SU-DHL-6 (cell line): ENCODE data around the gene GRAMD1A.

ENCODE experiments used
- H2AFZ ChIP-seq: fragments of 200-600 bp; sonication (generic); 2 replicates; pipeline ENCODE4 v1.6.1; 2014; ENCODE audit warnings: low read depth, mild to moderate bottlenecking, moderate library complexity, mixed read lengths, antibody characterized with exemption, low read length; ENCODE audit not compliant: severe bottlenecking
- H3F3A ChIP-seq: fragments of 200-600 bp; shearing (Covaris generic); 2 replicates; pipeline ENCODE4 v1.6.0; 2016; ENCODE audit warnings: antibody characterized with exemption, mild to moderate bottlenecking; ENCODE audit not compliant: insufficient read depth
- H3K27ac ChIP-seq: fragments of 200-600 bp; sonication (generic); 2 replicates; pipeline ENCODE4 v1.5.1; 2016; ENCODE audit warnings: low read depth, mild to moderate bottlenecking, low read length, moderate library complexity, mixed read lengths
- H3K27me3 ChIP-seq: fragments of 200-600 bp; sonication (generic), shearing (Covaris generic); 2 replicates; pipeline ENCODE4 v1.6.0; 2014; ENCODE audit warnings: mild to moderate bottlenecking, low read length
- H3K36me3 ChIP-seq: fragments of 200-600 bp; sonication (generic); 2 replicates; pipeline ENCODE4 v1.6.1; 2014; ENCODE audit warnings: mild to moderate bottlenecking, low read length, mixed read lengths
- H3K4me2 ChIP-seq: fragments of 300-600, 200-600 bp; shearing (Covaris generic), sonication (generic); 2 replicates; pipeline ENCODE4 v1.6.0; 2014; ENCODE audit warnings: low read length, low read depth, mild to moderate bottlenecking; ENCODE audit not compliant: poor library complexity, severe bottlenecking
- H3K4me3 ChIP-seq: fragments of 200-600 bp; sonication (generic); 2 replicates; pipeline ENCODE4 v1.5.1; 2014; ENCODE audit warnings: antibody characterized with exemption, low read length, mild to moderate bottlenecking, mixed read lengths; ENCODE audit not compliant: insufficient read depth, poor library complexity, severe bottlenecking
- H3K79me2 ChIP-seq: fragments of 200-600 bp; sonication (generic); 2 replicates; pipeline ENCODE4 v1.6.1; 2014; ENCODE audit warnings: mild to moderate bottlenecking, low read length, moderate library complexity; ENCODE audit not compliant: insufficient read depth
- H3K9ac ChIP-seq: fragments of 200-600 bp; sonication (generic); 2 replicates; pipeline ENCODE4 v1.7.0; 2014; ENCODE audit warnings: mild to moderate bottlenecking, low read length
- H3K9me2 ChIP-seq: fragments of 200-600 bp; sonication (generic); replicated peaks from 2 replicates; pipeline ENCODE4 v1.6.1; 2014; ENCODE audit warnings: low read length; ENCODE audit not compliant: insufficient read depth
- H3K9me3 ChIP-seq: fragments of 200-600 bp; sonication (generic); 2 replicates; pipeline ENCODE4 v1.6.1; 2014; ENCODE audit warnings: low read length, mixed read lengths; ENCODE audit not compliant: insufficient read depth
- H4K20me1 ChIP-seq: fragments of 200-600 bp; sonication (generic); 2 replicates; pipeline ENCODE4 v1.6.1; 2014; ENCODE audit warnings: low read depth, mild to moderate bottlenecking, antibody characterized with exemption, low read length, moderate library complexity, mixed read lengths
- EZH2phosphoT487 ChIP-seq: fragments of 200-600 bp; sonication (generic), shearing (Covaris generic); conservative IDR thresholded peaks from 2 replicates; pipeline ENCODE4 v1.6.1; 2018; ENCODE audit warnings: mild to moderate bottlenecking, antibody characterized with exemption, low read length, moderate library complexity, mixed read lengths
- TF ChIP-seq, protein P1 (sequence below): fragments of 200-600 bp; sonication (generic); IDR thresholded peaks from one replicate; pipeline ENCODE4 v1.5.1; 2017; ENCODE audit warnings: antibody characterized with exemption, mild to moderate bottlenecking, low read length, moderate library complexity; ENCODE audit not compliant: insufficient read depth, poor library complexity, severe bottlenecking

Gene GRAMD1A

GRCh38 chr19:35037716-35038622 lies 37.8 kb downstream of the GRAMD1A start:
- TF ChIP-seq EZH2phosphoT487, result no peak
- TF ChIP-seq, protein P1, sequence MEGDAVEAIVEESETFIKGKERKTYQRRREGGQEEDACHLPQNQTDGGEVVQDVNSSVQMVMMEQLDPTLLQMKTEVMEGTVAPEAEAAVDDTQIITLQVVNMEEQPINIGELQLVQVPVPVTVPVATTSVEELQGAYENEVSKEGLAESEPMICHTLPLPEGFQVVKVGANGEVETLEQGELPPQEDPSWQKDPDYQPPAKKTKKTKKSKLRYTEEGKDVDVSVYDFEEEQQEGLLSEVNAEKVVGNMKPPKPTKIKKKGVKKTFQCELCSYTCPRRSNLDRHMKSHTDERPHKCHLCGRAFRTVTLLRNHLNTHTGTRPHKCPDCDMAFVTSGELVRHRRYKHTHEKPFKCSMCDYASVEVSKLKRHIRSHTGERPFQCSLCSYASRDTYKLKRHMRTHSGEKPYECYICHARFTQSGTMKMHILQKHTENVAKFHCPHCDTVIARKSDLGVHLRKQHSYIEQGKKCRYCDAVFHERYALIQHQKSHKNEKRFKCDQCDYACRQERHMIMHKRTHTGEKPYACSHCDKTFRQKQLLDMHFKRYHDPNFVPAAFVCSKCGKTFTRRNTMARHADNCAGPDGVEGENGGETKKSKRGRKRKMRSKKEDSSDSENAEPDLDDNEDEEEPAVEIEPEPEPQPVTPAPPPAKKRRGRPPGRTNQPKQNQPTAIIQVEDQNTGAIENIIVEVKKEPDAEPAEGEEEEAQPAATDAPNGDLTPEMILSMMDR, result no peak
- no peak overlapping the region for H2AFZ ChIP-seq
- H4K20me1 ChIP-seq, result no peaks in the 10 kb centered on the region
- no peak overlapping the region for H3K27ac ChIP-seq
- no peak overlapping the region for H3K9ac ChIP-seq
- no peaks in the 10 kb centered on the region for H3K36me3 ChIP-seq
- no peak overlapping the region for H3K4me3 ChIP-seq
- H3K79me2 ChIP-seq, result no peaks in the 10 kb centered on the region
- no peaks in the 10 kb centered on the region for H3K9me2 ChIP-seq
- H3K9me3 ChIP-seq, result no peaks in the 10 kb centered on the region
- H3K4me2 ChIP-seq, result no peak overlapping the region
- no peaks in the 10 kb centered on the region for H3K27me3 ChIP-seq
- H3F3A ChIP-seq, result no peaks in the 10 kb centered on the region

DNA sequence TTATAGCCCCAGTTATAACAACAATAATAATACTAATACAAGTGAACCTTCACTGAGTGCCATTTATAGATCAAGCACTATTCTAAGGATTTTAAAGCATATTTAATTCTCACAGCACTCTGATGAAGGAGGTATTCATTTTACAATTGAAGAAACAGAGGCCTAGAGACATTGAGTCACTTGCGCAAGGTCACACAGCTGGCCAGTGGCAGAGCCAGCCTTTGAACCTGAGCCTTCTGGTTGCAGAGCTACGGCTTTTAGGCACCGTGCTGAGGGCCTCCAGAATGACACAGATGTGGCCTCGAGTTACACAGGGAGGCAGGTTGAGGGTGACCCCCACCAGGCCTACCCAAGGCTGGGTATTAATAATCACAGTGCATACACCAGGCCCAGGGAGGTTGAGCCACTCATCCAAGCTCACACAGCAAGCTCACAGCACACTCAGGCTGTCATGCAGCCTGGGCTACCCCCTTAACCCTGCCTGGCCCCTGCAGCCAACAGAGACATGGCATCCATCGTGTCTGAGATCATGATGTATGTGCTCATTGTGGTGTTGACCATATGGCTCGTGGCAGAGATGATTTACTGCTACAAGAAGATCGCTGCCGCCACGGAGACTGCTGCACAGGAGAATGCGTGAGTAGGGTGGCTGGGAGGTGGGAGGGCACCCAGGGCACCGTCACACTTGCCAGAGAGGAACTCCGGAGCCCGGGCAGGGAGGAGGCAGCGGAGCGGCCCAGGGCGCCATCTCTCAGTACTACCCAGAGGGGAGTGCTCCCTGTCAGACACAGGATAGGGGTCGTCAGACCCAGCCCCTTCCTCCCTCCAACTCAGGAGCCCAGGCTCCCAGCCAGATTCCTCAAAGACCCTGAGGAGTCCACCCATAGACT lies 38.7 kb downstream of the GRAMD1A start:
- Histone ChIP-seq H3K79me2 (no peaks in the 10 kb centered on the region), H3K27ac (no peak overlapping the region), H3K4me3 (no peak overlapping the region), H3K4me2 (no peak overlapping the region), H3K9ac (no peak overlapping the region), H3K9me2 (no peaks in the 10 kb centered on the region), H3F3A (no peaks in the 10 kb centered on the region), H3K36me3 (no peaks in the 10 kb centered on the region), H2AFZ (no peak overlapping the region), H4K20me1 (no peaks in the 10 kb centered on the region), H3K27me3 (no peaks in the 10 kb centered on the region), H3K9me3 (no peaks in the 10 kb centered on the region)
- TF ChIP-seq, protein P1, result no peak
- TF ChIP-seq EZH2phosphoT487, result no peak

- Histone ChIP-seq H3F3A (no peaks in the 10 kb centered on the region), H4K20me1 (no peaks in the 10 kb centered on the region), H3K36me3 (no peaks in the 10 kb centered on the region), H3K27ac (no peak overlapping the region), H3K79me2 (no peaks in the 10 kb centered on the region), H3K9me3 (no peaks in the 10 kb centered on the region), H2AFZ (no peak overlapping the region), H3K9me2 (no peaks in the 10 kb centered on the region), H3K9ac (no peak overlapping the region), H3K4me3 (no peak overlapping the region), H3K27me3 (no peaks in the 10 kb centered on the region), H3K4me2 (no peak overlapping the region)
- TF ChIP-seq, protein P1, result no peak
- no peak for TF ChIP-seq EZH2phosphoT487
These were observed 40.0 kb downstream of the GRAMD1A start for GRCh38 chr19:35039881-35040825.
